K562 (cell line): ENCODE data around the gene TMEM120B. TPM values are rescaled to one million over a fixed set of nuclear protein-coding genes. Genes with fewer than 3 reads are reported as not detected.

Source experiments
- ATAC-seq: fragments of 200-7000 bp; cut with Tn5 transposase; 3 replicates; pipeline ENCODE4 v1.9.1; 2020; ENCODE audit warnings: moderate library complexity
- BruUV-seq: library from RNA; stranded (reverse); fragments of 400-500 nt; replicated peaks from 2 replicates; lab custom pipeline; 2021; lab: Mats Ljungman, UMichigan
- CTCF ChIA-PET: fragments of 300-600 bp; formaldehyde crosslinking; extraction: SDS; loops from one replicate; lab custom pipeline; 2021; ENCODE audit warnings: low intra/inter-chr PET ratio; lab: Yijun Ruan, JAX
- POLR2A ChIA-PET: fragments of 300-600, 350-650 bp; sonication (Branson Sonifier 250); formaldehyde crosslinking; extraction: SDS; loops from one replicate; lab custom pipeline; 2021; ENCODE audit warnings: antibody characterized with exemption, inconsistent platforms; lab: Yijun Ruan, JAX
- DNase-seq, 4 experiments: peaks; one replicate each; pipeline versions ENCODE4 v3.0.0 to v3.0.0-alpha.2; 2011 to 2018; ENCODE audit warnings: low spot score in 3 of 4, mixed read lengths in 3 of 4; ENCODE audit errors: extremely low read depth in 1 of 4
- FAIRE-seq: peaks from 2 replicates; lab custom pipeline; 2011; peaks lifted over from hg19 to GRCh38; lab: Jason Lieb, UNC
- H2AFZ ChIP-seq: 2 replicates; pipeline ENCODE4 v1.6.0; 2011; ENCODE audit warnings: low read depth, low read length, control low read depth, inconsistent platforms
- H3K27ac ChIP-seq: fragments of 200-600 bp; 3 replicates; pipeline ENCODE4 v1.8.0; 2011; ENCODE audit warnings: low read depth, mild to moderate bottlenecking, control low read depth, inconsistent platforms, low read length, moderate library complexity, mixed read lengths; ENCODE audit errors: extremely low read depth
- H3K27me3 ChIP-seq, 2 experiments: fragments of 300-600 bp in 1 of 2; 2 replicates in 1 of 2; 3 replicates in 1 of 2; pipeline versions ENCODE4 v1.6.0 to v1.8.0; 2011; ENCODE audit warnings: inconsistent platforms in 2 of 2, low read length in 2 of 2, mild to moderate bottlenecking in 1 of 2, mixed read lengths in 1 of 2, moderate library complexity in 1 of 2; ENCODE audit not compliant: control insufficient read depth in 2 of 2, insufficient read depth in 2 of 2
- H3K36me3 ChIP-seq: fragments of 300-600 bp; 3 replicates; pipeline ENCODE4 v1.8.0; 2011; ENCODE audit warnings: mild to moderate bottlenecking, low read length, inconsistent platforms; ENCODE audit not compliant: control insufficient read depth, insufficient read depth
- H3K4me1 ChIP-seq, 2 experiments: fragments of 200-600 bp in 1 of 2; replicated peaks in 1 of 2; 2 replicates in 1 of 2; 3 replicates in 1 of 2; pipeline versions ENCODE4 v1.5.1 to v1.8.0; 2011; ENCODE audit warnings: inconsistent platforms in 2 of 2, low read length in 2 of 2, mild to moderate bottlenecking in 1 of 2, mixed read lengths in 1 of 2, moderate library complexity in 1 of 2; ENCODE audit not compliant: control insufficient read depth in 2 of 2, insufficient read depth in 2 of 2
- H3K4me2 ChIP-seq: 2 replicates; pipeline ENCODE4 v1.6.1; 2011; ENCODE audit warnings: low read length, control low read depth, inconsistent platforms, mixed read lengths; ENCODE audit not compliant: insufficient read depth
- H3K4me3 ChIP-seq: fragments of 200-600 bp; sonication (generic), shearing (Covaris generic); 2 replicates; pipeline ENCODE4 v1.5.1; 2016; ENCODE audit warnings: control low read depth, inconsistent platforms
- H3K79me2 ChIP-seq: fragments of 200-600 bp; 3 replicates; pipeline ENCODE4 v1.8.0; 2011; ENCODE audit warnings: low read length, inconsistent platforms; ENCODE audit not compliant: control insufficient read depth, insufficient read depth
- H3K9ac ChIP-seq, 2 experiments: 2 replicates each; pipeline versions ENCODE4 v1.6.0 to v1.6.1; 2011; ENCODE audit warnings: low read depth in 2 of 2, low read length in 2 of 2, control low read depth in 1 of 2, inconsistent platforms in 1 of 2, mild to moderate bottlenecking in 1 of 2, mixed read lengths in 1 of 2; ENCODE audit not compliant: insufficient read depth in 1 of 2
- H3K9me1 ChIP-seq: one replicate; pipeline ENCODE4 v1.6.0; 2011; ENCODE audit warnings: inconsistent platforms, mild to moderate bottlenecking, low read length, moderate library complexity; ENCODE audit not compliant: control insufficient read depth, insufficient read depth
- H3K9me3 ChIP-seq: replicated peaks from 2 replicates; pipeline ENCODE4 v1.5.1; 2011; ENCODE audit warnings: low read depth, low read length, inconsistent platforms; ENCODE audit not compliant: control insufficient read depth, insufficient read depth
- H4K20me1 ChIP-seq: replicated peaks from 2 replicates; pipeline ENCODE4 v1.6.1; 2011; ENCODE audit warnings: low read length, inconsistent platforms, mixed read lengths; ENCODE audit not compliant: control insufficient read depth, insufficient read depth
- FOXK2 ChIP-seq, 2 experiments: fragments of 450-650 bp; IDR thresholded peaks in 1 of 2; conservative IDR thresholded peaks in 1 of 2; 2 replicates each; pipeline ENCODE4 v1.6.1; 2016; ENCODE audit warnings: low read depth in 2 of 2, mild to moderate bottlenecking in 1 of 2
- FOXM1 ChIP-seq, 2 experiments: fragments of 450-650 bp in 1 of 2; sonication (generic) in 1 of 2; formaldehyde crosslinking in 1 of 2; IDR thresholded peaks; 2 replicates each; pipeline versions ENCODE4 v1.6.1 to v1.9.0; 2017 to 2022; ENCODE audit warnings: low read depth in 2 of 2, mild to moderate bottlenecking in 2 of 2, missing genetic modification reagents in 1 of 2, moderate library complexity in 1 of 2
- GABPB1 ChIP-seq: sonication (generic); formaldehyde crosslinking; IDR thresholded peaks from 2 replicates; pipeline ENCODE4 v1.8.0; 2022; ENCODE audit warnings: mild to moderate bottlenecking, missing genetic modification reagents
- HSF4 ChIP-seq: fragments of 250-450 bp; sonication (Bioruptor Pico); IDR thresholded peaks from 2 replicates; pipeline ENCODE4 v2.1.2; 2022; ENCODE audit warnings: mild to moderate bottlenecking, moderate library complexity, borderline replicate concordance
- KAT2B ChIP-seq: IDR thresholded peaks from one replicate; pipeline ENCODE4 v1.6.1; 2012; ENCODE audit warnings: low read depth, mild to moderate bottlenecking, control low read depth, inconsistent platforms, low read length, moderate library complexity
- RBM22 ChIP-seq: fragments of 200-400 bp; formaldehyde crosslinking; IDR thresholded peaks from 2 replicates; pipeline ENCODE4 v1.6.1; 2018; ENCODE audit warnings: low read length, low read depth; ENCODE audit not compliant: poor library complexity, severe bottlenecking
- TAF1 ChIP-seq: IDR thresholded peaks from 2 replicates; pipeline ENCODE4 v1.6.1; 2011; ENCODE audit warnings: mild to moderate bottlenecking, low read length, moderate library complexity; ENCODE audit not compliant: insufficient read depth, control insufficient read depth, severe bottlenecking; ENCODE audit errors: extremely low read depth
- ZBTB1 ChIP-seq: sonication (generic); formaldehyde crosslinking; IDR thresholded peaks from 2 replicates; pipeline ENCODE4 v1.8.1; 2023; ENCODE audit warnings: missing genetic modification reagents, low read depth, mild to moderate bottlenecking, borderline replicate concordance
- ZNF274 ChIP-seq: IDR thresholded peaks from 2 replicates; pipeline ENCODE4 v1.6.1; 2011; ENCODE audit warnings: low read depth, mild to moderate bottlenecking, low read length, moderate library complexity, borderline replicate concordance
- ZNF766 ChIP-seq: fragments of 200-800 bp; sonication (Bioruptor generic); conservative IDR thresholded peaks from 2 replicates; pipeline ENCODE4 v1.6.1; 2016; ENCODE audit warnings: missing genetic modification characterization, missing compliant biosample characterization
- WGBS: fragments of 100-300 bp; shearing (Covaris generic); methylation state at CpG from one replicate; pipeline ENCODE4 v1.1.6; 2016; ENCODE audit warnings: low coverage, mixed read lengths; ENCODE audit not compliant: insufficient coverage; ENCODE audit errors: missing lambda C conversion rate; 5-methylcytosine and 5-hydroxymethylcytosine counted together
- in situ Hi-C: fragments of 300-500 bp; cut with MboI; formaldehyde crosslinking; loops from 4 replicates; pipeline ENCODE4 v1.15.0; 2018; ENCODE audit warnings: inconsistent platforms, mixed read lengths
- intact Hi-C: fragments of 100-400 bp; cut with micrococcal nuclease; formaldehyde crosslinking; loops from 2 replicates; pipeline ENCODE4 v1.14.2; 2022
- polyA plus RNA-seq, 8 experiments: library from polyadenylated mRNA; depleted of rRNA in 4 of 8; stranded (reverse) in 5 of 8; unstranded in 3 of 8; fragments of >200 nt; fragmentation: Nextera tagmentation in 2 of 8; fragmentation: Illumina TruSeq in 1 of 8; extraction: Ambion mirVana in 2 of 8; extraction: Trizol in 1 of 8; gene quantifications; 2 replicates each; pipeline versions ENCODE4 v1.2.1 to v1.2.3, GENCODE V29; 2011 to 2014; ENCODE audit warnings: inconsistent platforms in 1 of 8, missing spikeins in 1 of 8
- total RNA-seq, 7 experiments: library from RNA; depleted of rRNA in 6 of 7; stranded (reverse); fragments of >200 nt in 6 of 7; fragmentation: Illumina TruSeq in 2 of 7; extraction: Trizol in 2 of 7; gene quantifications; 2 replicates each; pipeline versions ENCODE4 v1.2.1 to v1.2.3, GENCODE V29; 2011 to 2021; ENCODE audit warnings: low replicate concordance in 1 of 7
- TF ChIP-seq, protein P1 (sequence below): sonication (generic); formaldehyde crosslinking; IDR thresholded peaks from 2 replicates; pipeline ENCODE4 v1.8.1; 2023; ENCODE audit warnings: missing genetic modification reagents, mild to moderate bottlenecking, borderline replicate concordance

The TMEM120B gene
- total and polyA plus RNA-seq, 9 of the 15 experiments (the other 6 are each of a cell fraction or from before 2014, with no cell fraction given) = 1.7 to 18.6 (median 7.4) TPM

- FAIRE-seq (peak; percentile 95), ATAC-seq (peak; percentile 82), DNase-seq (peak; percentile 86 to 97 (median 90))
- intact Hi-C loops = loop anchor here (1.0 to 5.0 kb wide), 5 partner anchors 18 to 242 kb away; partner anchors contain the start of gene PSMD9
- ChIA-PET POLR2A (interaction anchor here (0.5 to 9.4 kb wide), 20 partner anchors 9 to 335 kb away, joined by 3 to 194 read pairs (median 5); partner anchors contain the start of genes PSMD9, SETD1B and TMEM120B), CTCF (interaction anchor here (0.7 to 5.9 kb wide), 14 partner anchors 10 to 459 kb away, joined by 3 to 73 read pairs (median 6); partner anchors contain the start of genes BCL7A and PSMD9)
- Histone ChIP-seq H3K79me2 (peaks cover 44% of the 10 kb centered on the region), H3K27ac (peak overlapping the region; percentile 81), H3K36me3 (peaks cover 28% of the 10 kb centered on the region), H4K20me1 (no peaks in the 10 kb centered on the region), H3K27me3 (no peaks in the 10 kb centered on the region), H3K9me3 (no peaks in the 10 kb centered on the region), H3K4me1 (peaks cover 35 to 81% of the 10 kb centered on the region in 2 experiments), H2AFZ (peak overlapping the region; percentile 97), H3K4me2 (peak overlapping the region; percentile 92), H3K4me3 (peak overlapping the region; percentile 57), H3K9ac (peak overlapping the region; percentile 75 to 94), H3K9me1 (no peaks in the 10 kb centered on the region)
- in situ Hi-C loops = loop anchor here (5.0 kb wide), 2 partner anchors 102 to 242 kb away; no protein-coding TSS in a partner anchor
- WGBS = under 1% methylated on average over 51 of the region's 59 CpGs
- BruUV-seq = no TSS peak
- TF ChIP-seq HSF4 = no peak
- TF ChIP-seq FOXK2 (conservative IDR thresholded peaks at IDR 0.05 in 1 of 2, IDR thresholded peaks at IDR 0.05 in 1 of 2; ENCODE audit: low read depth in 2 of 2) = 0 out of 4 replicates have a peak, but pooled peaks of 1 of the 2 experiments have one; percentile 45
- TF ChIP-seq KAT2B = peak; percentile 47
- no peak for TF ChIP-seq TAF1
- TF ChIP-seq ZNF766 (CRISPR knock-in tag) = no peak; the same call in 1 of the 2 replicates
- TF ChIP-seq, protein P1, sequence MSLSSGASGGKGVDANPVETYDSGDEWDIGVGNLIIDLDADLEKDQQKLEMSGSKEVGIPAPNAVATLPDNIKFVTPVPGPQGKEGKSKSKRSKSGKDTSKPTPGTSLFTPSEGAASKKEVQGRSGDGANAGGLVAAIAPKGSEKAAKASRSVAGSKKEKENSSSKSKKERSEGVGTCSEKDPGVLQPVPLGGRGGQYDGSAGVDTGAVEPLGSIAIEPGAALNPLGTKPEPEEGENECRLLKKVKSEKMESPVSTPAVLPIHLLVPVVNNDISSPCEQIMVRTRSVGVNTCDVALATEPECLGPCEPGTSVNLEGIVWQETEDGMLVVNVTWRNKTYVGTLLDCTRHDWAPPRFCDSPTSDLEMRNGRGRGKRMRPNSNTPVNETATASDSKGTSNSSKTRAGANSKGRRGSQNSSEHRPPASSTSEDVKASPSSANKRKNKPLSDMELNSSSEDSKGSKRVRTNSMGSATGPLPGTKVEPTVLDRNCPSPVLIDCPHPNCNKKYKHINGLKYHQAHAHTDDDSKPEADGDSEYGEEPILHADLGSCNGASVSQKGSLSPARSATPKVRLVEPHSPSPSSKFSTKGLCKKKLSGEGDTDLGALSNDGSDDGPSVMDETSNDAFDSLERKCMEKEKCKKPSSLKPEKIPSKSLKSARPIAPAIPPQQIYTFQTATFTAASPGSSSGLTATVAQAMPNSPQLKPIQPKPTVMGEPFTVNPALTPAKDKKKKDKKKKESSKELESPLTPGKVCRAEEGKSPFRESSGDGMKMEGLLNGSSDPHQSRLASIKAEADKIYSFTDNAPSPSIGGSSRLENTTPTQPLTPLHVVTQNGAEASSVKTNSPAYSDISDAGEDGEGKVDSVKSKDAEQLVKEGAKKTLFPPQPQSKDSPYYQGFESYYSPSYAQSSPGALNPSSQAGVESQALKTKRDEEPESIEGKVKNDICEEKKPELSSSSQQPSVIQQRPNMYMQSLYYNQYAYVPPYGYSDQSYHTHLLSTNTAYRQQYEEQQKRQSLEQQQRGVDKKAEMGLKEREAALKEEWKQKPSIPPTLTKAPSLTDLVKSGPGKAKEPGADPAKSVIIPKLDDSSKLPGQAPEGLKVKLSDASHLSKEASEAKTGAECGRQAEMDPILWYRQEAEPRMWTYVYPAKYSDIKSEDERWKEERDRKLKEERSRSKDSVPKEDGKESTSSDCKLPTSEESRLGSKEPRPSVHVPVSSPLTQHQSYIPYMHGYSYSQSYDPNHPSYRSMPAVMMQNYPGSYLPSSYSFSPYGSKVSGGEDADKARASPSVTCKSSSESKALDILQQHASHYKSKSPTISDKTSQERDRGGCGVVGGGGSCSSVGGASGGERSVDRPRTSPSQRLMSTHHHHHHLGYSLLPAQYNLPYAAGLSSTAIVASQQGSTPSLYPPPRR (CRISPR knock-in tag) = 0 out of 2 replicates have a peak, but pooled peaks have one; percentile 8
- 0 out of 2 replicates have a peak, but pooled peaks have one; percentile 72 for TF ChIP-seq ZBTB1
- peak; percentile 92 for TF ChIP-seq GABPB1 (CRISPR knock-in tag)
- no peak for TF ChIP-seq FOXM1 (IDR thresholded peaks at IDR 0.05; ENCODE audit: low read depth)
- peak; percentile 96 for TF ChIP-seq FOXM1 (CRISPR knock-in tag; IDR thresholded peaks at IDR 0.05; ENCODE audit: low read depth)
- TF ChIP-seq RBM22 = peak; percentile 93
- no peak; the same call in 1 of the 2 replicates for TF ChIP-seq ZNF274
Measured at GRCh38 chr12:121793838-121794533, 81.4 kb downstream of the TMEM120B start.
